Spleen (tissue), 11 donors: Measurements from ENCODE around the gene ZNF618. TPM values are rescaled to one million over a fixed set of nuclear protein-coding genes. Genes with fewer than 3 reads are reported as not detected.
A peak's percentile ranks its signal among the peaks of the same experiment; 100 is the strongest.

Experiments
- DNase-seq: peaks from one replicate; pipeline ENCODE4 v3.0.0-alpha.2; 2020
- H3K27ac ChIP-seq, 8 donors: fragments of 200-600 bp; sonication (generic) in 7 of 8; 1 replicate in 4 of 8; 2 replicates in 4 of 8; pipeline versions ENCODE4 v1.5.0 to v1.8.0; 2016 to 2021; ENCODE audit warnings: inconsistent platforms in 4 of 8, mild to moderate bottlenecking in 4 of 8, moderate library complexity in 1 of 8
- H3K27me3 ChIP-seq, 7 donors: fragments of 200-600 bp; sonication (generic) in 6 of 7; replicated peaks in 1 of 7; 1 replicate in 4 of 7; 2 replicates in 3 of 7; pipeline versions ENCODE4 v1.5.0 to v1.8.0; 2016 to 2021; ENCODE audit warnings: inconsistent platforms in 3 of 7, mild to moderate bottlenecking in 1 of 7
- H3K36me3 ChIP-seq, 6 donors: fragments of 200-600 bp; sonication (generic) in 5 of 6; 1 replicate in 4 of 6; 2 replicates in 2 of 6; pipeline versions ENCODE4 v1.5.0 to v1.8.0; 2016 to 2021; ENCODE audit warnings: inconsistent platforms in 2 of 6
- H3K4me1 ChIP-seq, 6 donors: fragments of 200-600 bp; sonication (generic) in 5 of 6; 1 replicate in 3 of 6; 2 replicates in 3 of 6; pipeline versions ENCODE4 v1.5.0 to v1.8.0; 2016 to 2021; ENCODE audit warnings: inconsistent platforms in 3 of 6
- H3K4me3 ChIP-seq, 8 donors: fragments of 200-600 bp; sonication (generic) in 7 of 8; 1 replicate in 4 of 8; 2 replicates in 4 of 8; pipeline versions ENCODE4 v1.5.0 to v1.8.0; 2016 to 2021; ENCODE audit warnings: inconsistent platforms in 4 of 8, mild to moderate bottlenecking in 4 of 8, moderate library complexity in 2 of 8
- H3K9me3 ChIP-seq, 8 donors: fragments of 200-600 bp; sonication (generic) in 7 of 8; 1 replicate in 4 of 8; 2 replicates in 4 of 8; pipeline versions ENCODE4 v1.5.0 to v1.8.0; 2016 to 2021; ENCODE audit warnings: inconsistent platforms in 4 of 8
- CTCF ChIP-seq, 11 experiments: fragments of 200-600 bp in 7 of 11; fragments of 450-650 bp in 4 of 11; sonication (generic) in 4 of 11; IDR thresholded peaks in 8 of 11; conservative IDR thresholded peaks in 3 of 11; 1 replicate in 7 of 11; 2 replicates in 4 of 11; pipeline versions ENCODE4 v1.4.0 to v1.8.0; 2016 to 2021; ENCODE audit warnings: antibody characterized with exemption in 11 of 11, inconsistent platforms in 4 of 11, mild to moderate bottlenecking in 1 of 11
- POLR2A ChIP-seq, 3 donors: fragments of 450-650 bp; IDR thresholded peaks; one replicate each; pipeline ENCODE4 v1.5.1; 2017; ENCODE audit warnings: antibody characterized with exemption in 3 of 3, mild to moderate bottlenecking in 1 of 3
- POLR2AphosphoS5 ChIP-seq, 3 donors: sonication (generic); formaldehyde crosslinking; IDR thresholded peaks; one replicate each; pipeline ENCODE4 v1.5.1; 2017; ENCODE audit warnings: antibody characterized with exemption in 3 of 3
- WGBS, 5 donors: extraction: QIAGEN DNeasy Blood & Tissue Kit in 3 of 5; methylation state at CpG; one replicate each; pipeline versions ENCODE4 v1.1.5 to v1.1.7; 2013 to 2018; 5-methylcytosine and 5-hydroxymethylcytosine counted together
- intact Hi-C: fragments of 100-400 bp; cut with DNase I; formaldehyde crosslinking; loops from one replicate; pipeline ENCODE4 v1.15.0; 2023; ENCODE audit warnings: low total_unique reads
- polyA plus RNA-seq, 3 donors: library from polyadenylated mRNA; stranded (reverse); fragments of 200-250 nt; gene quantifications; one replicate each; pipeline ENCODE4 v1.2.1, GENCODE V29; 2013
- total RNA-seq, 7 donors: library from RNA; depleted of rRNA in 3 of 7; stranded (reverse); fragments of >200 nt in 3 of 7; fragmentation: NEBNext Ultra II Directional in 4 of 7; extraction: Animal tissue kit (Norgen Biotek cat#: 25700) in 4 of 7; gene quantifications; one replicate each; pipeline versions ENCODE4 v1.1.0 to v1.2.1, GENCODE V29; 2016 to 2021
- donor health status: healthy with polysubstance abuse.
- donor health status: DM: no; HTN: no; CAD: no; lungs with moderate emphysema.
- donor health status: DM: no; HTN: no; CAD: no.
- donor health status: Bipolar disorder and iron deficiency.
- donor health status: healthy.
- donor health status: DM: no; HTN: no; CAD: no.
- donor health status: DM: yes; HTN: yes; CAD: no.

The ZNF618 gene
- total and polyA plus RNA-seq, 10 donors, result 0.58 to 14.8 (median 8.4) TPM

DNA sequence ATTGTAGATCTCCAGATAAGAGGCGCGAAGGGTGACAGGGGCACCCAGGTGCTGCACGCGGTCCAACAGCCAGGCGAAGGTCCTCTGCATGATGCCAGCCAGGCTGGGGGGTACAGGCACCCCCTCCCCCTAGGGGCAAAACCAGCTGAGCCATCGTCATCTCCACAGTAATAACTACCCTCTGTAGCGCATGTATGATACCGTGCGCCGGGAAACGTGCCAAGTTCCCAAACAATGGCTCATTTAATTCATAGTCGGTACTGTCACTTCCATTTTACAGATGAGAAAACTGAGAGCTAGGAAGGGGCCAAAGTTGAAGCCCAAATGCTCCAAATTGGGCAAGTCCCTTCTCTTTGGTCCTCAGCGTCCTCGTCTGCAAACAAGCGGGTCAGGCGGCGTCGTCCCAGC is 221.5 kb downstream of the ZNF618 start:
- H3K36me3 ChIP-seq, result no peaks in the 10 kb centered on the region
- peak; percentile 50 for DNase-seq
- peaks cover 0 to 32% (median 16%) of the 10 kb centered on the region in 6 donors for H3K4me1 ChIP-seq
- peaks cover 0 to 12% (median 9%) of the 10 kb centered on the region in 8 donors for H3K9me3 ChIP-seq
- WGBS, 5 donors, result 26 to 37% (median 33%) methylated on average over 14 to 18 of the region's 18 CpGs
- intact Hi-C loops, result no loop called here
- H3K4me3 ChIP-seq, result peak overlapping the region in 7 of 8 donors; percentile 30 to 69 (median 40)
- TF ChIP-seq POLR2AphosphoS5 (IDR thresholded peaks at IDR 0.05) (no peak), POLR2A (IDR thresholded peaks at IDR 0.05) (no peak), CTCF (IDR thresholded peaks at IDR 0.05 in 8 of 11, conservative IDR thresholded peaks at IDR 0.05 in 3 of 11) (no peak)
- H3K27ac ChIP-seq, result no peak overlapping the region
- peaks cover 0 to 68% (median 21%) of the 10 kb centered on the region in 7 donors for H3K27me3 ChIP-seq

DNA sequence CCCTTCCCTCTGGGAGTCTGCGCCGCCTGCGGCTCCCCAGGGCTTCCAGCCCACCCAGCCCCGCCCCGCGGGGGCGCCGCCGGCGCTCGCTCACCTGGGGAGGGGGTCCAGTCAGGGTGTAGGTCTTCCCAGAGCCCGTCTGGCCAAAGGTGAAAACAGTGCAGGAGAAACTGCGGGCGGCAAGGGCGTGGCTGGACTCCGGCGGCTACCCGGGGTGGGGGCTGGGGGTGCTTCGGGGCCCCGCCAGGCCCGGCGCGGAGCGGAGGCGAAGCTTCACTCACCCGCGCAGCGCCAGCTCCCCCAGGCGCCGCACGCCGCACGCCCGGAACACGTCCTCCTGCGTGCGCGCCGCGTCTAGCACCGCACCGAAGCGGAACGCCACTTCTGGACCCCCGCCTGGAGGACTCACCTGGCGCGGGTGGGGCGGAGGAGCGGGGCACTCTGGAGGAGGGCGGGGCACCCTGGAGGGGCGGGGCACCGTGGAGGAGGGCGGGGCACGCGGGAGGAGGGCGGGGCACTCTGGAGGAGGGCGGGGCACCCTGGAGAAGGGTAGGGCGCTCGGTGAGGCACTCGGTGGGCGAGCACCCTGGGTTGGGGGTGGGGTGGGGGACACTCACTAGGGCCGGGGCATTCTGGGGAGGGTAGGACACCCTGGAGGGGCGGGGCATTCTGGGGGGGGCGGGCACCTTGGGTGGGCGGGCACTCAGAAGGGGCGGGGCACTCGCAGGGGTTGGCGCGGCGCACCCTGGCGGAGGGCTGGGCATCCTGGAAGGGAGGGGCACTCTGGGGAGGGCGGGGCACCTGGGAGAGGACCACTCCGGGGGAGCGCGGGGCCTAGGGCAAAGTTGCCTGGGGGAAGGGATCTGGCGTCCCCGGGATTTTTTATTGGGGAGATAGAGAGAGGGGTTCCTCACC is 222.2 kb downstream of the ZNF618 start:
- 1 to 15% (median 5%) methylated on average over 6 to 77 of the region's 77 CpGs for WGBS, 5 donors
- intact Hi-C loops, result no loop called here
- no peak for DNase-seq
- Histone ChIP-seq H3K4me3 (peak overlapping the region; percentile 9 to 69 (median 39)), H3K27ac (no peak overlapping the region), H3K4me1 (peaks cover 0 to 32% (median 16%) of the 10 kb centered on the region in 6 donors), H3K36me3 (no peaks in the 10 kb centered on the region), H3K27me3 (peaks cover 0 to 64% (median 21%) of the 10 kb centered on the region in 7 donors), H3K9me3 (peaks cover 0 to 17% (median 9%) of the 10 kb centered on the region in 8 donors)
- no peak for TF ChIP-seq CTCF (IDR thresholded peaks at IDR 0.05 in 8 of 11, conservative IDR thresholded peaks at IDR 0.05 in 3 of 11)

DNA sequence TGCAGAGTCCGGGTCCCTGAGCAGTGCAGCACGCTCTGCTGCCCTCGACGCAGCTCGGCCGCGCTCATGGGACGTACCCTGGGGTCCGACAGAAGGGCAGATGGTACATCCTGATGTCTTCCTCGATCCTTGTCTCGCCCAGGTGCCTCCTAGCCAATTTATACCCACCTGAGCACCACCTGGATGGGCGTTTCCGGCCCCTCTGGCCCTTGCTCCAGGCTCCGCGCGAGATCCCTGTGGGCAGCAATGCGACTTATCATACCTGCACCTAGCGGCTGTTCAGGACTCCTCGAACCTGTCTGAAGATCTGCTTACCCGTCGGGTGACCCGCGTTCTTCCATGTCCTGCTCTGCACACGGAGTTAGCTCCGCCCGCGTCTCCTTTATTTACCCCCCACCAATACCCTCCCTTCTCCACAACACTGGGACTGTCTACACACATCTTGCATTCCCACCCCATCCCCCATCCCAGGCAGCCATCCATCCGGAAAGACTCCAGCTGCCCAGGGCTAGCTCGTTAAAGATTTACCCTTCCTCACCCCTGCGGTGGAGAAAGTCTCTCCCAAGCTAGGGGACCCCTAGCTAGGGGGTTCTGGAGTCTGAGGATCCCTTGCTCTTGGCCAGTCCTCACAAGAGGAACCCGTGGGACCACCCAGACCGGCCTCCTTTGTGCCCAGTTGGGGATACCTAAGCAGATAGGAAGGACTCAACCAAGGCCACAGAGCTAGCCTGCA is 223.0 kb downstream of the ZNF618 start, which contains the start of gene KIF12:
Gene KIF12, minus strand, starts transcription at position 357 of the 733 bp plus-strand sequence. Its CDS starts 16 bp downstream, at position 341.
- H3K4me1 ChIP-seq, result peaks cover 0 to 32% (median 16%) of the 10 kb centered on the region in 6 donors
- peaks cover 0 to 55% (median 21%) of the 10 kb centered on the region in 7 donors for H3K27me3 ChIP-seq
- H3K9me3 ChIP-seq, result peaks cover 0 to 17% (median 9%) of the 10 kb centered on the region in 8 donors
- H3K27ac ChIP-seq, result no peak within 1 kb of the TSS
- TF ChIP-seq CTCF (IDR thresholded peaks at IDR 0.05 in 8 of 11, conservative IDR thresholded peaks at IDR 0.05 in 3 of 11) (no peak), POLR2A (IDR thresholded peaks at IDR 0.05) (no peak), POLR2AphosphoS5 (IDR thresholded peaks at IDR 0.05) (no peak)
- peak within 1 kb of the TSS; percentile 9 to 69 (median 39) for H3K4me3 ChIP-seq
- intact Hi-C loops, result no loop called here
- peak; percentile 47 for DNase-seq
- no peaks in the 10 kb centered on the region for H3K36me3 ChIP-seq
- WGBS, 5 donors, result 45 to 67% (median 50%) methylated on average over 30 to 32 of the region's 32 CpGs
